ENCODE data around the gene RDH12. TPM values are rescaled to one million over a fixed set of nuclear protein-coding genes. Genes with fewer than 3 reads are reported as not detected.

RDH12 gene
- total RNA-seq: not detected

GRCh38 chr14:67701492-67701891 is at the start of gene RDH12:
Gene RDH12, plus strand, starts transcription at chr14:67701886. Its CDS starts 20,757 bp downstream, at chr14:67722643.

GRCh38 chr14:67674480-67675218 is 27.0 kb upstream of the RDH12 start, which contains the start of gene VTI1B:
Gene VTI1B, minus strand, starts transcription at chr14:67674632. Its CDS starts 143 bp downstream, at chr14:67674489.

GRCh38 chr14:67695394-67695949 is 6.2 kb upstream of the RDH12 start, which contains the start of gene RDH11:
Gene RDH11, minus strand, starts transcription at chr14:67695764. Its CDS starts 61 bp downstream, at chr14:67695703.

Other genes starting within 250 kb of the RDH12 start
- 10 to 100 TPM; 12.2 to 15.2 TPM for gene TMEM229B, start 213.2 kb upstream of the RDH12 start, total RNA-seq
- under 1 TPM; 0.53 to 0.77 TPM for gene PLEKHH1, start 168.6 kb upstream of the RDH12 start, total RNA-seq
- 10 to 100 TPM; 18.0 to 18.6 TPM for gene PIGH, start 101.6 kb upstream of the RDH12 start, total RNA-seq
- 1 to 10 TPM; 1.2 to 1.4 TPM for gene ARG2, start 82.0 kb upstream of the RDH12 start, total RNA-seq
- 10 to 100 TPM; 58.4 to 64.1 TPM for gene VTI1B, start 27.3 kb upstream of the RDH12 start, total RNA-seq
- 10 to 100 TPM; 45.0 to 48.5 TPM for gene RDH11, start 6.1 kb upstream of the RDH12 start, total RNA-seq
- gene ZFYVE26, start 114.7 kb downstream of the RDH12 start, total RNA-seq: 10 to 100 TPM; 21.2 to 22.0 TPM
- gene RAD51B, start 117.9 kb downstream of the RDH12 start, total RNA-seq: 10 to 100 TPM; 25.5 to 28.8 TPM

Measured in activated naive CD4-positive, alpha-beta T cell treated with anti-CD3 and anti-CD28 coated beads, Interleukin-2, amount 10 ng/mL, durations not matched to agents 5 hours and 36 hours (primary cell).